Uterus (tissue), 2 donors: Measurements from ENCODE around the gene ADCY2.

Experiments
- POLR2A ChIP-seq, 2 donors: fragments of 450-650 bp; IDR thresholded peaks; one replicate each; pipeline ENCODE4 v1.6.1; 2016; ENCODE audit warnings: antibody characterized with exemption in 2 of 2, mild to moderate bottlenecking in 1 of 2, moderate library complexity in 1 of 2
- TF ChIP-seq, protein P1 (sequence below), 4 experiments: fragments of 200-600 bp in 2 of 4; fragments of 450-650 bp in 2 of 4; sonication (generic) in 2 of 4; IDR thresholded peaks; one replicate each; pipeline ENCODE4 v1.5.1; 2016 to 2019; ENCODE audit warnings: antibody characterized with exemption in 4 of 4, mild to moderate bottlenecking in 2 of 4, moderate library complexity in 1 of 4

DNA sequence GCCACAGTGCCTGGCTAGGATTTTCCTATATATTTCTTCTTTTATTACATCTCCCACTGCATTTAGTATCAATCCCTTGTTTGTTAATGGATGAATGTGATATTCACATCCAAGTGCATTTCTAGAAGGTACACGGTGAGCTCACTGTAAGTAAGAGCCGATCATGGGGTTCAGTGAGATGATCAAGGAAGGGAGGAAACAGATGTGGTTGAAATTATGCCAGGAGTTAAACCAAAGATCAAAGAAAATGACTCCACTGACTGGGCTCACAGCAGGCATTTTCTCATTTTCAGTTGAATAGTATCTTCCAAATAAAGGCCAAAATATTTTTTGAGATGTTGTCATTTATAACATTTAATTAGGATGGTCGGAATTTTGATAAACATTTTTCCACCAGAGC is 357.2 kb downstream of the ADCY2 start:
- TF ChIP-seq, protein P1, sequence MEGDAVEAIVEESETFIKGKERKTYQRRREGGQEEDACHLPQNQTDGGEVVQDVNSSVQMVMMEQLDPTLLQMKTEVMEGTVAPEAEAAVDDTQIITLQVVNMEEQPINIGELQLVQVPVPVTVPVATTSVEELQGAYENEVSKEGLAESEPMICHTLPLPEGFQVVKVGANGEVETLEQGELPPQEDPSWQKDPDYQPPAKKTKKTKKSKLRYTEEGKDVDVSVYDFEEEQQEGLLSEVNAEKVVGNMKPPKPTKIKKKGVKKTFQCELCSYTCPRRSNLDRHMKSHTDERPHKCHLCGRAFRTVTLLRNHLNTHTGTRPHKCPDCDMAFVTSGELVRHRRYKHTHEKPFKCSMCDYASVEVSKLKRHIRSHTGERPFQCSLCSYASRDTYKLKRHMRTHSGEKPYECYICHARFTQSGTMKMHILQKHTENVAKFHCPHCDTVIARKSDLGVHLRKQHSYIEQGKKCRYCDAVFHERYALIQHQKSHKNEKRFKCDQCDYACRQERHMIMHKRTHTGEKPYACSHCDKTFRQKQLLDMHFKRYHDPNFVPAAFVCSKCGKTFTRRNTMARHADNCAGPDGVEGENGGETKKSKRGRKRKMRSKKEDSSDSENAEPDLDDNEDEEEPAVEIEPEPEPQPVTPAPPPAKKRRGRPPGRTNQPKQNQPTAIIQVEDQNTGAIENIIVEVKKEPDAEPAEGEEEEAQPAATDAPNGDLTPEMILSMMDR (IDR thresholded peaks at IDR 0.05) = no peak
- TF ChIP-seq POLR2A (IDR thresholded peaks at IDR 0.05) = no peak
